Measurements from ENCODE around the gene NRXN3. TPM values are rescaled to one million over a fixed set of nuclear protein-coding genes. Genes with fewer than 3 reads are reported as not detected.
A peak's percentile ranks its signal among the peaks of the same experiment; 100 is the strongest.

Gene NRXN3
- total and polyA plus RNA-seq, 2 donors (not counting 1 experiment from before 2014, with no cell fraction given) = 0.83 to 34.6 TPM

- DNase-seq (ENCODE audit: low read depth in 2 of 2) = peak in 1 of 2 donors; percentile 42
- H3K27me3 ChIP-seq (ENCODE audit: control insufficient read depth, insufficient read depth, low read length) = no peaks in the 10 kb centered on the region
- no peaks in the 10 kb centered on the region for H3K9me3 ChIP-seq (ENCODE audit: control insufficient read depth, insufficient read depth, low read depth, low read length)
- no peak overlapping the region for H3K4me2 ChIP-seq (ENCODE audit: extremely low read depth, insufficient read depth, low read length)
- no peak overlapping the region for H3K27ac ChIP-seq (ENCODE audit: insufficient read depth, low read length)
- no peaks in the 10 kb centered on the region for H3K4me1 ChIP-seq (ENCODE audit: control insufficient read depth, extremely low read depth, insufficient read depth, low read length)
- no peak for TF ChIP-seq EZH2 (IDR thresholded peaks at IDR 0.05; ENCODE audit: low read length, missing control alignments)
- TF ChIP-seq CTCF (conservative IDR thresholded peaks at IDR 0.05 in 1 of 2, IDR thresholded peaks at IDR 0.05 in 1 of 2; ENCODE audit: low read depth in 1 of 2, low read length in 2 of 2) = no peak
- no peaks in the 10 kb centered on the region for H3K79me2 ChIP-seq (ENCODE audit: control insufficient read depth, insufficient read depth, low read length)
- no peaks in the 10 kb centered on the region for H4K20me1 ChIP-seq (ENCODE audit: control insufficient read depth, extremely low read depth, insufficient read depth, low read length)
- H2AFZ ChIP-seq (ENCODE audit: low read length) = no peak overlapping the region
- no peak overlapping the region for H3K4me3 ChIP-seq (replicated peaks in 1 of 4; ENCODE audit: control extremely low read depth in 1 of 4, insufficient read depth in 1 of 4, low read depth in 3 of 4, low read length in 4 of 4)
- no peak overlapping the region for H3K9ac ChIP-seq (ENCODE audit: insufficient read depth, low read length)
- H3K36me3 ChIP-seq (ENCODE audit: control insufficient read depth, insufficient read depth, low read length) = no peaks in the 10 kb centered on the region
Measured at GRCh38 chr14:78401866-78402265, 231.7 kb downstream of the NRXN3 start.

- H3K9ac ChIP-seq (ENCODE audit: insufficient read depth, low read length) = no peak overlapping the region
- no peaks in the 10 kb centered on the region for H3K9me3 ChIP-seq (ENCODE audit: control insufficient read depth, insufficient read depth, low read depth, low read length)
- DNase-seq (ENCODE audit: low read depth in 2 of 2) = peak in 1 of 2 donors; percentile 75
- H2AFZ ChIP-seq (ENCODE audit: low read length) = no peak overlapping the region
- H3K4me3 ChIP-seq (replicated peaks in 1 of 4; ENCODE audit: control extremely low read depth in 1 of 4, insufficient read depth in 1 of 4, low read depth in 3 of 4, low read length in 4 of 4) = no peak overlapping the region
- H3K27ac ChIP-seq (ENCODE audit: insufficient read depth, low read length) = no peak overlapping the region
- H3K4me2 ChIP-seq (ENCODE audit: extremely low read depth, insufficient read depth, low read length) = no peak overlapping the region
- H3K4me1 ChIP-seq (ENCODE audit: control insufficient read depth, extremely low read depth, insufficient read depth, low read length) = no peaks in the 10 kb centered on the region
- no peaks in the 10 kb centered on the region for H3K79me2 ChIP-seq (ENCODE audit: control insufficient read depth, insufficient read depth, low read length)
- H3K36me3 ChIP-seq (ENCODE audit: control insufficient read depth, insufficient read depth, low read length) = no peaks in the 10 kb centered on the region
- no peaks in the 10 kb centered on the region for H3K27me3 ChIP-seq (ENCODE audit: control insufficient read depth, insufficient read depth, low read length)
- no peaks in the 10 kb centered on the region for H4K20me1 ChIP-seq (ENCODE audit: control insufficient read depth, extremely low read depth, insufficient read depth, low read length)
- no peak for TF ChIP-seq EZH2 (IDR thresholded peaks at IDR 0.05; ENCODE audit: low read length, missing control alignments)
Measured at GRCh38 chr14:78403278-78403815, 233.2 kb downstream of the NRXN3 start.

- DNase-seq (ENCODE audit: low read depth in 2 of 2) = peak in 1 of 2 donors; percentile 3
- Histone ChIP-seq H3K27me3 (ENCODE audit: control insufficient read depth, insufficient read depth, low read length) (no peaks in the 10 kb centered on the region), H3K4me1 (ENCODE audit: control insufficient read depth, extremely low read depth, insufficient read depth, low read length) (no peaks in the 10 kb centered on the region), H3K27ac (ENCODE audit: insufficient read depth, low read length) (no peak overlapping the region), H2AFZ (ENCODE audit: low read length) (no peak overlapping the region), H3K9me3 (ENCODE audit: control insufficient read depth, insufficient read depth, low read depth, low read length) (no peaks in the 10 kb centered on the region), H3K9ac (ENCODE audit: insufficient read depth, low read length) (no peak overlapping the region), H3K79me2 (ENCODE audit: control insufficient read depth, insufficient read depth, low read length) (no peaks in the 10 kb centered on the region), H3K36me3 (ENCODE audit: control insufficient read depth, insufficient read depth, low read length) (no peaks in the 10 kb centered on the region), H3K4me2 (ENCODE audit: extremely low read depth, insufficient read depth, low read length) (no peak overlapping the region), H3K4me3 (replicated peaks in 1 of 4; ENCODE audit: control extremely low read depth in 1 of 4, insufficient read depth in 1 of 4, low read depth in 3 of 4, low read length in 4 of 4) (no peak overlapping the region), H4K20me1 (ENCODE audit: control insufficient read depth, extremely low read depth, insufficient read depth, low read length) (no peaks in the 10 kb centered on the region)
- no peak for TF ChIP-seq EZH2 (IDR thresholded peaks at IDR 0.05; ENCODE audit: low read length, missing control alignments)
- no peak for TF ChIP-seq CTCF (conservative IDR thresholded peaks at IDR 0.05 in 1 of 2, IDR thresholded peaks at IDR 0.05 in 1 of 2; ENCODE audit: low read depth in 1 of 2, low read length in 2 of 2)
Measured at GRCh38 chr14:78405079-78405856, 235.1 kb downstream of the NRXN3 start.

Measured in fibroblast of lung (primary cell).